Liver (tissue), 9 donors: ENCODE data around the gene CCR6. TPM values are rescaled to one million over a fixed set of nuclear protein-coding genes. Genes with fewer than 3 reads are reported as not detected.

Experiments
- DNase-seq: peaks from one replicate; pipeline ENCODE4 v3.0.0-alpha.2; 2017; ENCODE audit warnings: low spot score
- H3K27ac ChIP-seq, 2 donors: one replicate each; pipeline ENCODE4 v1.7.0; 2013; ENCODE audit warnings: inconsistent platforms in 2 of 2, low read length in 2 of 2, control low read depth in 1 of 2, low read depth in 1 of 2, mild to moderate bottlenecking in 1 of 2
- H3K27me3 ChIP-seq, 4 donors: one replicate each; pipeline versions ENCODE4 v1.6.1 to v1.7.0; 2013; ENCODE audit warnings: low read length in 3 of 4, inconsistent platforms in 1 of 4, mild to moderate bottlenecking in 1 of 4, moderate library complexity in 1 of 4; ENCODE audit not compliant: control insufficient read depth in 4 of 4, insufficient read depth in 4 of 4
- H3K36me3 ChIP-seq, 4 donors: one replicate each; pipeline versions ENCODE4 v1.6.1 to v1.7.0; 2013; ENCODE audit warnings: low read length in 3 of 4, mild to moderate bottlenecking in 3 of 4, low read depth in 1 of 4, moderate library complexity in 1 of 4; ENCODE audit not compliant: control insufficient read depth in 4 of 4, insufficient read depth in 3 of 4
- H3K4me1 ChIP-seq, 4 donors: one replicate each; pipeline versions ENCODE4 v1.6.1 to v1.7.0; 2013; ENCODE audit warnings: low read length in 3 of 4, mild to moderate bottlenecking in 3 of 4, moderate library complexity in 1 of 4; ENCODE audit not compliant: control insufficient read depth in 4 of 4, insufficient read depth in 4 of 4
- H3K4me3 ChIP-seq, 3 donors: one replicate each; pipeline versions ENCODE4 v1.6.1 to v1.7.0; 2013; ENCODE audit warnings: low read length in 3 of 3, control low read depth in 1 of 3, low read depth in 1 of 3, mild to moderate bottlenecking in 1 of 3
- H3K9ac ChIP-seq, 2 donors: one replicate each; pipeline ENCODE4 v1.7.0; 2013; ENCODE audit warnings: low read length in 2 of 2, mild to moderate bottlenecking in 2 of 2, moderate library complexity in 2 of 2, control low read depth in 1 of 2, low read depth in 1 of 2
- H3K9me3 ChIP-seq, 4 donors: one replicate each; pipeline versions ENCODE4 v1.6.1 to v1.7.0; 2013; ENCODE audit warnings: low read length in 3 of 4; ENCODE audit not compliant: control insufficient read depth in 4 of 4
- ATF3 ChIP-seq: IDR thresholded peaks from 2 replicates; pipeline ENCODE4 v1.6.1; 2016; ENCODE audit warnings: antibody characterized with exemption
- CTCF ChIP-seq: fragments of 150-350 bp; IDR thresholded peaks from 2 replicates; pipeline ENCODE4 v1.5.1; 2017; ENCODE audit warnings: improper control_type of control experiment, low read depth, low read length; ENCODE audit not compliant: missing input control
- EGR1 ChIP-seq, 2 donors: IDR thresholded peaks; 2 replicates each; pipeline ENCODE4 v1.6.1; 2016 to 2018; ENCODE audit warnings: antibody characterized with exemption in 2 of 2, low read depth in 2 of 2
- FOXA1 ChIP-seq: IDR thresholded peaks from 2 replicates; pipeline ENCODE4 v1.6.1; 2016; ENCODE audit warnings: antibody characterized with exemption
- FOXA2 ChIP-seq: IDR thresholded peaks from 2 replicates; pipeline ENCODE4 v1.6.1; 2016; ENCODE audit warnings: antibody characterized with exemption
- GABPA ChIP-seq, 2 donors: IDR thresholded peaks in 1 of 2; conservative IDR thresholded peaks in 1 of 2; 2 replicates each; pipeline ENCODE4 v1.6.1; 2016; ENCODE audit warnings: antibody characterized with exemption in 2 of 2, mild to moderate bottlenecking in 1 of 2, moderate library complexity in 1 of 2
- HNF4A ChIP-seq, 2 donors: conservative IDR thresholded peaks; 2 replicates each; pipeline ENCODE4 v1.6.1; 2016; ENCODE audit warnings: antibody characterized with exemption in 2 of 2, mild to moderate bottlenecking in 2 of 2
- HNF4G ChIP-seq: IDR thresholded peaks from 2 replicates; pipeline ENCODE4 v1.6.1; 2016; ENCODE audit warnings: antibody characterized with exemption
- JUND ChIP-seq, 2 donors: IDR thresholded peaks; 2 replicates each; pipeline ENCODE4 v1.6.1; 2016; ENCODE audit warnings: antibody characterized with exemption in 2 of 2
- MAX ChIP-seq: IDR thresholded peaks from 2 replicates; pipeline ENCODE4 v1.6.1; 2016; ENCODE audit warnings: antibody characterized with exemption
- NR2F2 ChIP-seq: IDR thresholded peaks from 2 replicates; pipeline ENCODE4 v1.6.1; 2016; ENCODE audit warnings: antibody characterized with exemption
- RAD21 ChIP-seq, 2 donors: IDR thresholded peaks; 2 replicates each; pipeline ENCODE4 v1.6.1; 2016; ENCODE audit warnings: antibody characterized with exemption in 2 of 2, mild to moderate bottlenecking in 2 of 2
- REST ChIP-seq: IDR thresholded peaks from 2 replicates; pipeline ENCODE4 v1.6.1; 2016; ENCODE audit warnings: antibody characterized with exemption, mild to moderate bottlenecking
- RXRA ChIP-seq, 2 donors: IDR thresholded peaks; 2 replicates each; pipeline ENCODE4 v1.6.1; 2017 to 2018; ENCODE audit warnings: antibody characterized with exemption in 2 of 2, mild to moderate bottlenecking in 1 of 2
- SP1 ChIP-seq: IDR thresholded peaks from 2 replicates; pipeline ENCODE4 v1.6.1; 2018; ENCODE audit warnings: antibody characterized with exemption, mild to moderate bottlenecking
- TAF1 ChIP-seq: conservative IDR thresholded peaks from 2 replicates; pipeline ENCODE4 v1.6.1; 2016; ENCODE audit warnings: antibody characterized with exemption, mild to moderate bottlenecking
- YY1 ChIP-seq: IDR thresholded peaks from 2 replicates; pipeline ENCODE4 v1.6.1; 2016; ENCODE audit warnings: antibody characterized with exemption, mild to moderate bottlenecking
- ZBTB33 ChIP-seq: IDR thresholded peaks from 2 replicates; pipeline ENCODE4 v1.6.1; 2016; ENCODE audit warnings: antibody characterized with exemption
- WGBS: extraction: QIAGEN DNeasy Blood & Tissue Kit; methylation state at CpG from one replicate; pipeline ENCODE4 v1.1.7; 2013; 5-methylcytosine and 5-hydroxymethylcytosine counted together
- polyA plus RNA-seq, 2 donors: library from polyadenylated mRNA; stranded (reverse) in 1 of 2; unstranded in 1 of 2; fragments of 200-250 nt in 1 of 2; fragments of >200 nt in 1 of 2; fragmentation: Nextera tagmentation in 1 of 2; extraction: Ambion mirVana in 1 of 2; gene quantifications; one replicate each; pipeline versions ENCODE4 v1.2.1 to v1.2.3, GENCODE V29; 2013 to 2015
- total RNA-seq, 2 donors: library from RNA; depleted of rRNA; stranded (reverse); fragments of >200 nt; gene quantifications; one replicate each; pipeline ENCODE4 v1.2.3, GENCODE V29; 2014
- donor health status: healthy.
- donor health status: healthy.
- donor health status: healthy.
- donor health status: healthy.
- donor health status: healthy.

CCR6 gene
- total and polyA plus RNA-seq, 4 donors = 0.02 to 8.4 TPM; not detected in 2

GRCh38 chr6:167141667-167142432, 19.0 kb downstream of the CCR6 start:
- 44% methylated on average over 18 of the region's 18 CpGs for WGBS

More at GRCh38 chr6:167141667-167142432, 19.0 kb downstream of the CCR6 start:
- Histone ChIP-seq H3K9me3 (no peaks in the 10 kb centered on the region), H3K27ac (no peak overlapping the region), H3K9ac (no peak overlapping the region), H3K27me3 (no peaks in the 10 kb centered on the region), H3K4me1 (no peaks in the 10 kb centered on the region), H3K36me3 (no peaks in the 10 kb centered on the region), H3K4me3 (no peak overlapping the region)
- no peak for TF ChIP-seq FOXA1
- no peak for TF ChIP-seq RXRA (IDR thresholded peaks at IDR 0.05)
- TF ChIP-seq NR2F2 = no peak
- TF ChIP-seq HNF4A (conservative IDR thresholded peaks at IDR 0.05) = peak in 1 of 2 donors; percentile 13
- TF ChIP-seq TAF1 = no peak
- no peak for TF ChIP-seq MAX
- TF ChIP-seq CTCF = peak; percentile 81
- no peak for TF ChIP-seq YY1
- no peak for TF ChIP-seq ZBTB33
- TF ChIP-seq JUND (IDR thresholded peaks at IDR 0.05) = no peak
- no peak for TF ChIP-seq GABPA (IDR thresholded peaks at IDR 0.05 in 1 of 2, conservative IDR thresholded peaks at IDR 0.05 in 1 of 2)
- no peak for TF ChIP-seq EGR1 (IDR thresholded peaks at IDR 0.05; ENCODE audit: low read depth in 2 of 2)
- no peak for TF ChIP-seq HNF4G
- no peak for TF ChIP-seq REST
- TF ChIP-seq FOXA2 = no peak
- no peak for TF ChIP-seq ATF3
- peak; percentile 91 to 97 for TF ChIP-seq RAD21 (IDR thresholded peaks at IDR 0.05)
- no peak for TF ChIP-seq SP1
- DNase-seq = peak; percentile 49
